Measurements from ENCODE around the gene SOST. TPM values are rescaled to one million over a fixed set of nuclear protein-coding genes. Genes with fewer than 3 reads are reported as not detected.

Gene SOST
- total RNA-seq, 1 donor from 2014 or later, result not detected

DNA sequence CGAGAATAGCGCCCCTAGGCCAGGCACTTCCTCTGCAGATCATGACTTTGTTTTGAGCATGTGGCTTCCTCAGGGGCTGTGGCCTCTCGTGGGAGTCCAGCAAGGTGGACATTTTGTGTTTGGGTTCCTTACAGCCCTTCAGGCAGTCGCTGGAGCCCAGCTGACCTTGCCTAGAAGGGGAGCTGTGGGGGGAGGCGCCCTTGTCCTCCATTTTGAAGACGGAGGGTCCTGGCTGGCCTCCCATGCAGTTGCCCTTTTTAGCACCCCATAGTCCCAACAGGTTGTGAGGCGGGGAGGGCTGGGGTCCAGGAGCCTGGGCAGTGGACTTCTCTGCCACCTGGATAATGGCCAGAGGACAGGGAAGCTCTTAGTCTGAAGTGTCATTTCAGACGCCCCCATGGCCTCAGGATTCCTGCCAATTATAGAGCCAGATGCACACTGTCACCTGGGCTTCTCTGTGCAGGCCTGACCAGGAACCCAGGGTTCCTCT is 1.4 kb downstream of the SOST start:
- TF ChIP-seq, protein P1, sequence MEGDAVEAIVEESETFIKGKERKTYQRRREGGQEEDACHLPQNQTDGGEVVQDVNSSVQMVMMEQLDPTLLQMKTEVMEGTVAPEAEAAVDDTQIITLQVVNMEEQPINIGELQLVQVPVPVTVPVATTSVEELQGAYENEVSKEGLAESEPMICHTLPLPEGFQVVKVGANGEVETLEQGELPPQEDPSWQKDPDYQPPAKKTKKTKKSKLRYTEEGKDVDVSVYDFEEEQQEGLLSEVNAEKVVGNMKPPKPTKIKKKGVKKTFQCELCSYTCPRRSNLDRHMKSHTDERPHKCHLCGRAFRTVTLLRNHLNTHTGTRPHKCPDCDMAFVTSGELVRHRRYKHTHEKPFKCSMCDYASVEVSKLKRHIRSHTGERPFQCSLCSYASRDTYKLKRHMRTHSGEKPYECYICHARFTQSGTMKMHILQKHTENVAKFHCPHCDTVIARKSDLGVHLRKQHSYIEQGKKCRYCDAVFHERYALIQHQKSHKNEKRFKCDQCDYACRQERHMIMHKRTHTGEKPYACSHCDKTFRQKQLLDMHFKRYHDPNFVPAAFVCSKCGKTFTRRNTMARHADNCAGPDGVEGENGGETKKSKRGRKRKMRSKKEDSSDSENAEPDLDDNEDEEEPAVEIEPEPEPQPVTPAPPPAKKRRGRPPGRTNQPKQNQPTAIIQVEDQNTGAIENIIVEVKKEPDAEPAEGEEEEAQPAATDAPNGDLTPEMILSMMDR (conservative IDR thresholded peaks at IDR 0.05; ENCODE audit: low read depth, low read length), result no peak
- H3K4me3 ChIP-seq (ENCODE audit: low read depth, low read length), result no peak overlapping the region
- no peak for DNase-seq (ENCODE audit: low read depth)

DNA sequence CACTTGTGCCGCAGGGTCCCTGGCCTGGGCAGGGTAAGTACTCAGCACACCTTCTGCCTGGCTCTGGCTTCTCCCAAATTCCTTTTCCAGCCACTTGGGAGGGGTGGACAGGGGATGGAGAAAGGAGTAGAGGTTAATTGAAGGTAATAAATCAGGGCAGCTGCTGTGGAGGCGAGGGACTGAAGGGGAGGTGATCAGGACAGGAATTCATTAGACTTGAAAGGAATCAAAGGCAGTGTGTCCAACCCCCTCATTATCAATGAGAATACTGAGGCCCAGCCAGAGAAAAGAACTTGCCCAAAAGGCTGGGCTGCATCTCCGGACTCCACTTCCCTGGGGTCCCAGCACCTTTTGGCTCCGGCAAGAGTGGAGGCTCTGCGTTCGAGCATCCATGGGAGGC is 2.4 kb downstream of the SOST start:
- TF ChIP-seq, protein P1 (conservative IDR thresholded peaks at IDR 0.05; ENCODE audit: low read depth, low read length), result no peak
- no peak for DNase-seq (ENCODE audit: low read depth)
- H3K4me3 ChIP-seq (ENCODE audit: low read depth, low read length), result no peak overlapping the region

DNA sequence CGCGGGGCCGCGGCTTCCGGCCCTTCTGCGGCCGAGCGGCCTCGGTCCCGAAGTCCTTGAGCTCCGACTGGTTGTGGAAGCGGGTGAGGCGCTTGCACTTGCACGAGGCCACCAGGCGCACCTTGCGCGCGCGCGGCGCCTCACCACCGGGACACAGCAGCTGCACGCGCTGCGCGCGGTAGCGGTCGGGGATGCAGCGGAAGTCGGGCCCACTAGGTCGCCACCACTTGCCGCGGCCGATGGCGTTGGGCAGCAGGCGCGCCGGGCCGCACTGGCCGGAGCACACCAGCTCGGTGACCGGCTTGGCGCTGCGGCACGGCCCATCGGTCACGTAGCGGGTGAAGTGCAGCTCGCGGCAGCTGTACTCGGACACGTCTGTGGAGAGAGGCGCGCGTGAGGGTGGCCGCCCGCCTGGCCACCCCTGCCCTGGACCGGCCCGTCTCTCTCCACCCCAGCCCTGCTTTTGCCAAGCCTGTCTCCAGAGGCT is 3.2 kb downstream of the SOST start:
- DNase-seq (ENCODE audit: low read depth), result no peak
- TF ChIP-seq, protein P1 (conservative IDR thresholded peaks at IDR 0.05; ENCODE audit: low read depth, low read length), result no peak
- H3K4me3 ChIP-seq (ENCODE audit: low read depth, low read length), result peak overlapping the region; percentile 24

DNA sequence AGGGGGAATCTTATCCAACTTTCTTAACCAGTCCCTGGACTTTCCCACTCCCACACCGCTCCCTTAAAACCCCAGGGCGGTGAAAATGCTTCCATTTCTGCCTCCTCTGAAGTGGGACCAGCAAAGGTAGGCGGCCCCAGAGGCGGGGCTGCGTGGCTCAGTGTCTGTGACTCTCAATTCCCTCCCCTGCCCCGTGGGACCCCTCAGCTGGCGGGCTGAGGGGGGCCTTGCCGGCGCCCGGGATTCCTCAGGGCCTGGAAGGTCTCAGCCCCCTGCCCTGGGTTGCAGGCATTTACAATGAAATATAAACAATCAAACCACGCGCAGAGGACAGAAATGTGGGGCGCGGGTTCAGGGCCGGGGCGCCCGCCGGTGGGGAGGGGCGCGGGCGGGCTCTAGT is 3.6 kb downstream of the SOST start:
- no peak for DNase-seq (ENCODE audit: low read depth)
- H3K4me3 ChIP-seq (ENCODE audit: low read depth, low read length), result peak overlapping the region; percentile 24
- TF ChIP-seq, protein P1 (conservative IDR thresholded peaks at IDR 0.05; ENCODE audit: low read depth, low read length), result no peak

DNA sequence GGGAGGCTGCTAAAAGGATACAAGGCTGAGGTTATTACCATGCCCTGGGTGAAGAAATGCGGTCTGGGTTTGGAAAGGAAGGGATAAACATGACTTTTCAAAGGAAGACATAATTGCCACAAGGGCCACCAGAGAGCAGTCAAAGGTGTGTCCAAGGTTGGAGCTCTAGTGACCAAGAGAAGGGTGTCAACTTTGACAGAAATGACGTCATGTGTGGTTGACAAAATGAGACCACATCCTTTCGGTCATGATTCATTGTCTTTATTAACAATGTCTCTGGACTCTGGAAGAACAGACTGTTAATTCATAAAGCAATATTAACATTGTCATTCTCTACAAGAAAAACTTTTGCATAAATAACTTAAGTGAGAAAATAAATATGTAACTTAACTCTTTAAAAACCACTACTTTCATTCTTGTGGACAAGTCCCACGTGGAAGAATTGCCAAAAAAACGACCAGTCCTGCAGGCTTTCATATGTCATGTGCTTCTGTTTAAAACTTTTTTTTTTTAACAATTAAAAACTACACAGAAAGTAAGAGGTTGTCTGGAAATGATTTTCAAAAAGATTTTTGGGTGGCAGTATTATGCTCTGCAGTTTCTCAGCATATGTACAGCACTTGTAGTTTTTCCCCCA is 5.0 kb downstream of the SOST start:
- no peak overlapping the region for H3K4me3 ChIP-seq (ENCODE audit: low read depth, low read length)
- DNase-seq (ENCODE audit: low read depth), result no peak
- TF ChIP-seq, protein P1 (conservative IDR thresholded peaks at IDR 0.05; ENCODE audit: low read depth, low read length), result no peak

DNA sequence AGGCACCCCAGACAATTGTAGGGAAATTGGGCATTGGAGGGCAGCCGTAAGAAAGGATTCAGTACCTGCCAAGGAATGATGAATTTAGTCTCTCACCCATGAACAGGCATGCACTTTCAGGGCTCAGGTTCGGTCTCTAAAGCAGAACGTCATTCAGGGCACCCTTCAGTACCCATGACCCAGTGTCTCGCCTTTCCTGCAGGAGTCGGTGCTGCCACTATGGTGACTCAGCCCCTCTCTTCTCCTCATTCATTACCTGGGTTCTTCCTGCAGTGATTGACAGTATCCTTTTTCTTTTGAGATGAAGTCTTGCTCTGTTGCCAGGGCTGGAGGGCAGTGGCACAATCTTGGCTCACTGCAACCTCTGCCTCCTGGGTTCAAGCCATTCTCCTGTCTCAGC is 8.4 kb downstream of the SOST start:
- H3K4me3 ChIP-seq (ENCODE audit: low read depth, low read length), result no peak overlapping the region
- TF ChIP-seq, protein P1 (conservative IDR thresholded peaks at IDR 0.05; ENCODE audit: low read depth, low read length), result no peak
- DNase-seq (ENCODE audit: low read depth), result no peak

DNA sequence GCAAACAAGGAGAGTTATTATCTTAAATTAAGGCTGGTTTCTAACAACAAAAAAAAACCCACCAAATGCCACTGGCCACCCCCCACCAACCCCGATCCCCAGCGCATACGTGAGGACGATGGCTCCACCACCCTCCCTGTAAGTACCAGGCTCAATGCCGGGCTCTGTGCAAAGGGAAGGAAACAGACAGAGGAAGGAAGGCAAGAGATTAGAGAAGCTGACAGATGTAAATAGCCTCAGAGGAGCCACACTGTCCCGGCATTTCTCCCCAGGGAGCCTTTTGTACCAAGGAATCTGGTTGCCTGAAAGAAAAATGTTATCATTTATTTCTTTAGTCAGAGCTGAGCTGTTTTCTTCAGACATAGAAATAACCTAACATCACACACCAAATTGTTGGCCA is 13.1 kb downstream of the SOST start:
- TF ChIP-seq, protein P1 (conservative IDR thresholded peaks at IDR 0.05; ENCODE audit: low read depth, low read length), result no peak
- DNase-seq (ENCODE audit: low read depth), result no peak
- H3K4me3 ChIP-seq (ENCODE audit: low read depth, low read length), result no peak overlapping the region
